ENCODE data around the gene OR6C70. TPM values are rescaled to one million over a fixed set of nuclear protein-coding genes. Genes with fewer than 3 reads are reported as not detected.
"Not testable (repeated sequence)": the region's sequence is repeated elsewhere in the genome, so short reads cannot be mapped to it uniquely, and the experiment has no call there.

The OR6C70 gene
- total RNA-seq, 1 donor from 2014 or later: not detected

DNA sequence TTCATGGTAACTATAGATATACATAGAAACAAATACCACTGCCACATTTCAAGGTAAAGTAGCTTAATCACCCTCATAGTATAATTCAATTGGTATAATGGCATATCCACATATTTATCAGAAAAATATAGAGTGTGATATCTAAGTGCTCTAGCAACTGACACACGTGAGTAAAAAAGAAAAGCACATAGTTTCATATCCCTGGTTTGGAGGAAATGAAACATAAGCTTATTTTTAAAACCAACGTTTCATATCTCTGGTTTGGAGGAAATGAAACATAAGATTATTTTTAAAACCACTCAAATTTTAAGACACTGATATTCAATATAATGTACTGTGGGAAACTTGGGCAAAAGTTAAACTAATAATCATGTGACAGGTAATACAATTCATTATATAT, 2.1 kb downstream of the OR6C70 start:
- intact Hi-C loops (cut with micrococcal nuclease): no loop called here
- Histone ChIP-seq H3K36me3 (no peaks in the 10 kb centered on the region), H3K27me3 (ENCODE audit: low read depth) (no peaks in the 10 kb centered on the region), H3K9me3 (replicated peaks) (peaks cover 13% of the 10 kb centered on the region), H3K4me1 (no peaks in the 10 kb centered on the region), H3K27ac (replicated peaks) (no peak overlapping the region), H3K4me3 (no peak overlapping the region)
- no peak for DNase-seq
- TF ChIP-seq, protein P1, sequence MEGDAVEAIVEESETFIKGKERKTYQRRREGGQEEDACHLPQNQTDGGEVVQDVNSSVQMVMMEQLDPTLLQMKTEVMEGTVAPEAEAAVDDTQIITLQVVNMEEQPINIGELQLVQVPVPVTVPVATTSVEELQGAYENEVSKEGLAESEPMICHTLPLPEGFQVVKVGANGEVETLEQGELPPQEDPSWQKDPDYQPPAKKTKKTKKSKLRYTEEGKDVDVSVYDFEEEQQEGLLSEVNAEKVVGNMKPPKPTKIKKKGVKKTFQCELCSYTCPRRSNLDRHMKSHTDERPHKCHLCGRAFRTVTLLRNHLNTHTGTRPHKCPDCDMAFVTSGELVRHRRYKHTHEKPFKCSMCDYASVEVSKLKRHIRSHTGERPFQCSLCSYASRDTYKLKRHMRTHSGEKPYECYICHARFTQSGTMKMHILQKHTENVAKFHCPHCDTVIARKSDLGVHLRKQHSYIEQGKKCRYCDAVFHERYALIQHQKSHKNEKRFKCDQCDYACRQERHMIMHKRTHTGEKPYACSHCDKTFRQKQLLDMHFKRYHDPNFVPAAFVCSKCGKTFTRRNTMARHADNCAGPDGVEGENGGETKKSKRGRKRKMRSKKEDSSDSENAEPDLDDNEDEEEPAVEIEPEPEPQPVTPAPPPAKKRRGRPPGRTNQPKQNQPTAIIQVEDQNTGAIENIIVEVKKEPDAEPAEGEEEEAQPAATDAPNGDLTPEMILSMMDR (IDR thresholded peaks at IDR 0.05; ENCODE audit: borderline replicate concordance): no peak

DNA sequence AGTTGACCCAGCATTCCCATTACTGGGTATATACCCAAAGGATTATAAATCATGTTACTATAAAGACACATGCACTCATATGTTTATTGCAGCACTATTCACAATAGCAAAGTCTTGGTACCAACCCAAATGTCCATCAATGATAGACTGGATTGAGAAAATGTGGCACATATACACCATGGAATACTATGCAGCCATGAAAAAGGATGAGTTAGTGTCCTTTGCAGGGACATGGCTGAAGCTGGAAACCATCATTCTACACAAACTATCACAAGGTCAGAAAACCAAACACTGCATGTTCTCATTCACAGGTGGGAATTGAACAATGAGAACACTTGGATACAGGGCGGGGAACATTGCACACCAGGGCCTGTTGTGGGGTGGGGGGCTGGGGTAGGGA, 5.0 kb downstream of the OR6C70 start:
- peaks cover 13% of the 10 kb centered on the region for H3K9me3 ChIP-seq (replicated peaks)
- H3K27me3 ChIP-seq (ENCODE audit: low read depth); DNase-seq; H3K4me1 ChIP-seq; H3K4me3 ChIP-seq; H3K36me3 ChIP-seq; H3K27ac ChIP-seq (replicated peaks); intact Hi-C loops (cut with micrococcal nuclease): not testable (repeated sequence)

DNA sequence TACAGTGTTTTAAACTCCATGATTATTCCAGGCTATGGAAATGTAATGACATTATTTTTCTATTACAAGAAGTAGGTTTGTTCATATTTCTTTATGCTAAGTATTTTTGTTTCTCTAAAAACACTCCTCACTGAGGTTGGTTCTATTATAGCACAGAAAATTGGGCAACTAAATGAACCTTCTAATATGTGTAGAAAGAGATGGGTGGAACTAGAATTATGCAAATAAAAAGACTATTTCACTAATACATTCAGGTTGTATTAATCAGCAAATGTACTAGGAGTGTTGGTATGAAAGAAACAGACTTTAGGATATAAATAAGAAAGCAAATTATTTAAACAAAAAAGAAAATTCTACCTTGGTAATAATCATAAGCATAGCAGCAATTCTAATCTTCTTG, 21.1 kb downstream of the OR6C70 start:
- TF ChIP-seq, protein P1 (IDR thresholded peaks at IDR 0.05; ENCODE audit: borderline replicate concordance): no peak
- no peak for DNase-seq
- intact Hi-C loops (cut with micrococcal nuclease): no loop called here
- Histone ChIP-seq H3K36me3 (no peaks in the 10 kb centered on the region), H3K9me3 (replicated peaks) (no peaks in the 10 kb centered on the region), H3K27ac (replicated peaks) (no peak overlapping the region), H3K4me3 (no peak overlapping the region), H3K4me1 (no peaks in the 10 kb centered on the region), H3K27me3 (ENCODE audit: low read depth) (peaks cover 15% of the 10 kb centered on the region)

DNA sequence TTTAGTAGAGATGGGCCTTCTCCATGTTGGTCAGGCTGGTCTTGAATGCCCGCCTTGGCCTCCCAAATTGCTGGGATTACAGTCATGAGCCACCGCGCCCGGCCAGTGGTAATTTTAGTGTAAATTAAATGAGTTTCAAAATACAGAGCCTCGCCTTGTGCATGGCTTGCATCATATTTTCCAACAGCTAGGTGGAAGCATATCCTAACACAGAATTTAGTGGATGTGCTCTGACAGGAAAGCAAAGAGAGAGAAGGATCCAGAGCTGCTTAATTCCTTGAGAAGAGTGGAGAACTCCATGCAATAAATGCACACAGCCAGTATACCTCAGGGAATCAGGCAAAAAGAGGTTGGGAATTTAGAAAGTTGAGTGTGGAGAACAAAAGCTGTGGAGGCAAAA, 23.6 kb downstream of the OR6C70 start:
- H3K9me3 ChIP-seq (replicated peaks): peaks cover 6% of the 10 kb centered on the region
- TF ChIP-seq, protein P1 (IDR thresholded peaks at IDR 0.05; ENCODE audit: borderline replicate concordance): peak; percentile 40
- H3K27ac ChIP-seq (replicated peaks): no peak overlapping the region
- H3K4me3 ChIP-seq: no peak overlapping the region
- intact Hi-C loops (cut with micrococcal nuclease): no loop called here
- DNase-seq: no peak
- peaks cover 15% of the 10 kb centered on the region for H3K27me3 ChIP-seq (ENCODE audit: low read depth)
- no peaks in the 10 kb centered on the region for H3K36me3 ChIP-seq
- H3K4me1 ChIP-seq: no peaks in the 10 kb centered on the region

DNA sequence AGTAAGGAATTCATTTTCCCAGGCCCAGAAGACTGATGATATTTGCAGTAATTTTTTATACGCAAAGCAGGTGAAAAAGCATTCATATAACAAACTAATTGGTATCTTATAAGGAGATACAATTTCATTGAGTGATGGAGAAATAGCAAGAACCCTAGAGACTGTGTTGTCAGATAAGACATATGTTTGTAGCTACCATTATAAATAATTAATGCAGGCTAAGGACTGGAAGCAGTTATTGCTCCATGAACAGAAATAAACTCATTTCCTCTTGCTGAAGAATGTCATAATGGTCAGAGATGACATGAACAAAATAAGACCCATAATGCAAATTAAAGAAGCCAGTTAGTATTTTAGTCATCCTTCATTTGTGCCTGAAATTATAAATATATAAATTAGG, 24.6 kb downstream of the OR6C70 start:
- Histone ChIP-seq H3K9me3 (replicated peaks) (peaks cover 15% of the 10 kb centered on the region), H3K4me3 (no peak overlapping the region), H3K27ac (replicated peaks) (no peak overlapping the region), H3K27me3 (ENCODE audit: low read depth) (peaks cover 7% of the 10 kb centered on the region), H3K4me1 (no peaks in the 10 kb centered on the region), H3K36me3 (no peaks in the 10 kb centered on the region)
- intact Hi-C loops (cut with micrococcal nuclease): no loop called here
- TF ChIP-seq, protein P1 (IDR thresholded peaks at IDR 0.05; ENCODE audit: borderline replicate concordance): no peak
- no peak for DNase-seq

DNA sequence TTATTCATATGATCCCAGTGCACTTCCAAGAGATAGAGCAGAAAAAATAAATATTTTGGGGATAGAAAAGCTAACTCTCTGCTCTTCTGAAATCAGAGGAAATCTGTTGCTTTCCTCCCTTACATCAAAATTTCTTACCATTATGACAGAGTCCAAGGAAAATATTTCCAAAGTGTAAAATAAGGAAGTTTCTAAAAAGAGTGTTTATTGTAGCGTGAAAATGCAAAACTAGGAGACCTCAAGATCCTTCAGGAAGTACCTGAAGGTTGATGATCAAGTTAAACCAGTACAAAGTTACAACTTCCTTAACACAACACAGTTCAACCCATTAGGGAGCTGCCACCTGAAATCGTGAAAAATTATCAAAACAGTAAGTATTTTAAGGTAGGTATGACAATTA, 26.2 kb downstream of the OR6C70 start, which contains the start of gene OR6C2:
OR6C2 (plus strand) TSS at position 301 of the 400 bp plus-strand sequence. CDS start 8,138 bp downstream, outside the sequence.
- Histone ChIP-seq H3K27ac (replicated peaks) (no peak within 1 kb of the TSS), H3K9me3 (replicated peaks) (peaks cover 20% of the 10 kb centered on the region), H3K4me3 (no peak within 1 kb of the TSS), H3K4me1 (no peaks in the 10 kb centered on the region), H3K36me3 (no peaks in the 10 kb centered on the region), H3K27me3 (ENCODE audit: low read depth) (no peaks in the 10 kb centered on the region)
- intact Hi-C loops (cut with micrococcal nuclease): no loop called here
- TF ChIP-seq, protein P1 (IDR thresholded peaks at IDR 0.05; ENCODE audit: borderline replicate concordance): no peak
- DNase-seq: no peak

DNA sequence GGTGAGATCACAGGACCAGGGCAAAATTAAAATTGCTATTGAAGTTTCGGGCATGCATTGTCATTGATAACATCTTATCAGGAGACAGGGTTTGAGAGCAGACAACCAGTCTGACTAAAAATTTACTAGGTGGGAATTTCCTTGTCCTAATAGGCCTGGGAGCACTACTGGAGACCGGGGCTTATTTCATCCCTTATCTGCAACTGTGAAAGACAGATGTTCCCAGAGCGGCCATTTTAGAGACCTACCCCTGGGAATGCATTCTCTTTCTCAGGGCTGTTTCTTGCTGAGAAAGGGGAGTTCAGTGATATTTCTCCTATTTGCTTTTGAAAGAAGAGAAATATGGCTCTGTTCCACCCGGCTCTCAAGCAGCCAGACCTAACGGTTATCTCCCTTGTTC, 28.7 kb downstream of the OR6C70 start:
- H3K4me3 ChIP-seq; H3K4me1 ChIP-seq; intact Hi-C loops (cut with micrococcal nuclease); H3K27me3 ChIP-seq (ENCODE audit: low read depth); H3K36me3 ChIP-seq; DNase-seq; H3K27ac ChIP-seq (replicated peaks): not testable (repeated sequence)
- H3K9me3 ChIP-seq (replicated peaks): peaks cover 20% of the 10 kb centered on the region

Data from left ventricle myocardium inferior (tissue), 1 donor.